Activated CD4-positive, alpha-beta T cell treated with anti-CD3 and anti-CD28 coated beads, Interleukin-2, amount 10 ng/mL, durations not matched to agents 7 days and 5 days (primary cell): Measurements from ENCODE around the gene C19orf67. TPM values are rescaled to one million over a fixed set of nuclear protein-coding genes. Genes with fewer than 3 reads are reported as not detected.

ENCODE experiments used
- total RNA-seq, 2 experiments: library from RNA; stranded (reverse); gene quantifications; one replicate each; pipeline ENCODE4 v1.2.3, GENCODE V29; 2021

C19orf67 gene
- total RNA-seq, 2 experiments from 2014 or later, result not detected

Other genes starting within 250 kb of the C19orf67 start
- gene NANOS3, start 208.6 kb downstream of the C19orf67 start, total RNA-seq, result under 1 TPM in 1 of 2 experiments, not detected in 1; 0.48 TPM
- 1 to 10 TPM; 6.3 to 8.0 TPM for gene BRME1, start 179.7 kb downstream of the C19orf67 start, total RNA-seq
- gene CC2D1A, start 179.6 kb downstream of the C19orf67 start, total RNA-seq, result 10 to 100 TPM; 36.5 to 39.3 TPM
- gene PODNL1, start 147.4 kb downstream of the C19orf67 start, total RNA-seq, result under 1 TPM; 0.17 to 0.58 TPM
- 10 to 100 TPM; 80.3 to 85.4 TPM for gene DCAF15, start 133.3 kb downstream of the C19orf67 start, total RNA-seq
- 10 to 100 TPM; 19.1 to 19.9 TPM for gene RFX1, start 79.5 kb downstream of the C19orf67 start, total RNA-seq
- gene RLN3, start 57.6 kb downstream of the C19orf67 start, total RNA-seq, result not detected
- gene IL27RA, start 54.0 kb downstream of the C19orf67 start, total RNA-seq, result 10 to 100 TPM; 66.5 to 70.3 TPM
- gene PALM3, start 23.7 kb downstream of the C19orf67 start, total RNA-seq, result not detected
- gene MISP3, start 13.0 kb downstream of the C19orf67 start, total RNA-seq, result under 1 TPM; 0.67 to 0.69 TPM
- gene SAMD1, start 5.0 kb upstream of the C19orf67 start, total RNA-seq, result 10 to 100 TPM; 80.7 to 84.5 TPM
- 10 to 100 TPM; 50.6 to 56.8 TPM for gene PRKACA, start 32.0 kb upstream of the C19orf67 start, total RNA-seq
- 100 to 1,000 TPM; 119 to 131 TPM for gene ASF1B, start 50.8 kb upstream of the C19orf67 start, total RNA-seq
- 10 to 100 TPM; 12.5 to 14.0 TPM for gene ADGRL1, start 120.4 kb upstream of the C19orf67 start, total RNA-seq